Measurements from ENCODE around the gene ARMH4. TPM values are rescaled to one million over a fixed set of nuclear protein-coding genes. Genes with fewer than 3 reads are reported as not detected.

ARMH4 gene
- polyA plus RNA-seq, 1 donor from 2014 or later: 14.1 TPM

DNA sequence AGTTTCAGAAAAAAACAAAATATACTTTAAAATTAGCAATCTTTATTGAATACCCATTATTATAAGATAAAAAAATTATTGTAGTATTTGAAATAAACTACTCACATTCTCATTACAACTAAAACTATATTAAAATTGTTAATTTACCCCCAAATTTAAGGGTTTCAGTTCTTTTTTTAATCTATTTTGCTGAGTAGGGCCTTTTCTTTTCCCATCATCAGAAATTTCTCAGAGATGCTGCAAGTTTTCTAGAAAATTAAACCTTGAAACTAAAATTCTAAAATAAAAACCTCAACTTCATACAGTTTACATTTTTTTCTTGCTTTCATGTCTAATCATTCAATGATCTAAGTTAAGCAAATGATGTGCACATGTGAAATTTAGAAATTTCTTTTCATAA is 10.1 kb downstream of the ARMH4 start:
- no peaks in the 10 kb centered on the region for H3K9me2 ChIP-seq (ENCODE audit: insufficient read depth, low read length)
- H4K20me1 ChIP-seq (ENCODE audit: insufficient read depth): no peaks in the 10 kb centered on the region
- no peak overlapping the region for H3K27ac ChIP-seq (ENCODE audit: low read length)
- H3K4me2 ChIP-seq (ENCODE audit: low read length): no peak overlapping the region
- no peak overlapping the region for H3K4me3 ChIP-seq (ENCODE audit: low read length)
- no peak overlapping the region for H2AFZ ChIP-seq (ENCODE audit: low read depth, low read length)
- peaks cover 29% of the 10 kb centered on the region for H3K79me2 ChIP-seq (replicated peaks; ENCODE audit: insufficient read depth, low read length)
- no peak overlapping the region for H3K9ac ChIP-seq (ENCODE audit: low read length)
- TF ChIP-seq RAD21 (conservative IDR thresholded peaks at IDR 0.05) (no peak), TAF1 (IDR thresholded peaks at IDR 0.05; ENCODE audit: low read depth) (no peak), POLR2AphosphoS5 (IDR thresholded peaks at IDR 0.05) (no peak), EZH2 (IDR thresholded peaks at IDR 0.05; ENCODE audit: borderline replicate concordance, insufficient read depth, low read length, poor library complexity, severe bottlenecking) (no peak), MXI1 (conservative IDR thresholded peaks at IDR 0.05; ENCODE audit: poor library complexity, severe bottlenecking) (no peak)
- TF ChIP-seq, protein P1, sequence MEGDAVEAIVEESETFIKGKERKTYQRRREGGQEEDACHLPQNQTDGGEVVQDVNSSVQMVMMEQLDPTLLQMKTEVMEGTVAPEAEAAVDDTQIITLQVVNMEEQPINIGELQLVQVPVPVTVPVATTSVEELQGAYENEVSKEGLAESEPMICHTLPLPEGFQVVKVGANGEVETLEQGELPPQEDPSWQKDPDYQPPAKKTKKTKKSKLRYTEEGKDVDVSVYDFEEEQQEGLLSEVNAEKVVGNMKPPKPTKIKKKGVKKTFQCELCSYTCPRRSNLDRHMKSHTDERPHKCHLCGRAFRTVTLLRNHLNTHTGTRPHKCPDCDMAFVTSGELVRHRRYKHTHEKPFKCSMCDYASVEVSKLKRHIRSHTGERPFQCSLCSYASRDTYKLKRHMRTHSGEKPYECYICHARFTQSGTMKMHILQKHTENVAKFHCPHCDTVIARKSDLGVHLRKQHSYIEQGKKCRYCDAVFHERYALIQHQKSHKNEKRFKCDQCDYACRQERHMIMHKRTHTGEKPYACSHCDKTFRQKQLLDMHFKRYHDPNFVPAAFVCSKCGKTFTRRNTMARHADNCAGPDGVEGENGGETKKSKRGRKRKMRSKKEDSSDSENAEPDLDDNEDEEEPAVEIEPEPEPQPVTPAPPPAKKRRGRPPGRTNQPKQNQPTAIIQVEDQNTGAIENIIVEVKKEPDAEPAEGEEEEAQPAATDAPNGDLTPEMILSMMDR (IDR thresholded peaks at IDR 0.05; ENCODE audit: poor library complexity, severe bottlenecking): no peak
- TF ChIP-seq, protein P2, sequence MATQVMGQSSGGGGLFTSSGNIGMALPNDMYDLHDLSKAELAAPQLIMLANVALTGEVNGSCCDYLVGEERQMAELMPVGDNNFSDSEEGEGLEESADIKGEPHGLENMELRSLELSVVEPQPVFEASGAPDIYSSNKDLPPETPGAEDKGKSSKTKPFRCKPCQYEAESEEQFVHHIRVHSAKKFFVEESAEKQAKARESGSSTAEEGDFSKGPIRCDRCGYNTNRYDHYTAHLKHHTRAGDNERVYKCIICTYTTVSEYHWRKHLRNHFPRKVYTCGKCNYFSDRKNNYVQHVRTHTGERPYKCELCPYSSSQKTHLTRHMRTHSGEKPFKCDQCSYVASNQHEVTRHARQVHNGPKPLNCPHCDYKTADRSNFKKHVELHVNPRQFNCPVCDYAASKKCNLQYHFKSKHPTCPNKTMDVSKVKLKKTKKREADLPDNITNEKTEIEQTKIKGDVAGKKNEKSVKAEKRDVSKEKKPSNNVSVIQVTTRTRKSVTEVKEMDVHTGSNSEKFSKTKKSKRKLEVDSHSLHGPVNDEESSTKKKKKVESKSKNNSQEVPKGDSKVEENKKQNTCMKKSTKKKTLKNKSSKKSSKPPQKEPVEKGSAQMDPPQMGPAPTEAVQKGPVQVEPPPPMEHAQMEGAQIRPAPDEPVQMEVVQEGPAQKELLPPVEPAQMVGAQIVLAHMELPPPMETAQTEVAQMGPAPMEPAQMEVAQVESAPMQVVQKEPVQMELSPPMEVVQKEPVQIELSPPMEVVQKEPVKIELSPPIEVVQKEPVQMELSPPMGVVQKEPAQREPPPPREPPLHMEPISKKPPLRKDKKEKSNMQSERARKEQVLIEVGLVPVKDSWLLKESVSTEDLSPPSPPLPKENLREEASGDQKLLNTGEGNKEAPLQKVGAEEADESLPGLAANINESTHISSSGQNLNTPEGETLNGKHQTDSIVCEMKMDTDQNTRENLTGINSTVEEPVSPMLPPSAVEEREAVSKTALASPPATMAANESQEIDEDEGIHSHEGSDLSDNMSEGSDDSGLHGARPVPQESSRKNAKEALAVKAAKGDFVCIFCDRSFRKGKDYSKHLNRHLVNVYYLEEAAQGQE (IDR thresholded peaks at IDR 0.05; ENCODE audit: borderline replicate concordance): no peak
- peaks cover 7% of the 10 kb centered on the region for H3K36me3 ChIP-seq (ENCODE audit: insufficient read depth, low read length)
- no peaks in the 10 kb centered on the region for H3K9me3 ChIP-seq (ENCODE audit: low read length)
- no peaks in the 10 kb centered on the region for H3K27me3 ChIP-seq (ENCODE audit: insufficient read depth, low read depth, low read length)
- peaks cover 5% of the 10 kb centered on the region for H3F3A ChIP-seq (ENCODE audit: insufficient read depth, low read length, poor library complexity, severe bottlenecking)

DNA sequence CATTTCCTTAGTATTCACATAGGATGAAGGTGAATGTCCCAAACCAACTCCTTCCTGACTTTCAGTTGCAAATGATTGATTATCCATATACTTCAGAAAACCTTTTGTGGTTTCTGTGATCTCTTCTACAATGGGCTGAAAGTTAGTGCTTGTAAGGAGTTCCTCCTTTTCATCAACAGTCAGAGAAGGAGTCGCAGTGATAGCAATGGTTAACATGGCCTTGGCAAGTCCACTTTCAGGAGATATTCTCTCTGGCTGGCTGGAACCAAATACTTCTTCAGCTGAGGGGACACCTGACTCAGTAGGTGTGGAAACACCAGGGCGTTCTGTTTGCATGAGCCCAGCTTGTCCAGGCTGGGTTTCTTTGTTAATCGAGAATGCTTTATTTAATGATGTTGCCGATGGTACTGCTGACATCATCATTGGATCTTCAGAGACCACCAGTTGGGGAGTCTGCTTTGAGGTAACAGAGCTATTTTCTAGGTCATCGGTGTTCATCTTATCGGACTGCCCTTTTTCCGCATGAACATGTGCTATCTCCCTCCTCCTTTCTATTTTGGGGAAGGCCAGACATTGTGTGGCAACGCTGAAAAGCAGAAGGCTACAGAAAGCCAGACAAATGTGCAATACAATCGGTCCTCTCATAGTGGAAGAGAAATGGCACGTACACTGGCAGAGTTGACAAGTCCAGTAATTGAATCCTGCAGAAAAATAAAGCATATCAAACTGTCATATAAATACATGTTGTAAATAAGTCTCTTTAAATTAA is 13.1 kb downstream of the ARMH4 start:
- H3F3A ChIP-seq (ENCODE audit: insufficient read depth, low read length, poor library complexity, severe bottlenecking): no peaks in the 10 kb centered on the region
- H4K20me1 ChIP-seq (ENCODE audit: insufficient read depth): no peaks in the 10 kb centered on the region
- H3K9me3 ChIP-seq (ENCODE audit: low read length): no peaks in the 10 kb centered on the region
- no peaks in the 10 kb centered on the region for H3K27me3 ChIP-seq (ENCODE audit: insufficient read depth, low read depth, low read length)
- H3K9ac ChIP-seq (ENCODE audit: low read length): no peak overlapping the region
- TF ChIP-seq RAD21 (conservative IDR thresholded peaks at IDR 0.05) (no peak), TAF1 (IDR thresholded peaks at IDR 0.05; ENCODE audit: low read depth) (no peak), POLR2AphosphoS5 (IDR thresholded peaks at IDR 0.05) (no peak), SMC3 (conservative IDR thresholded peaks at IDR 0.05; ENCODE audit: poor library complexity) (no peak), EZH2 (IDR thresholded peaks at IDR 0.05; ENCODE audit: borderline replicate concordance, insufficient read depth, low read length, poor library complexity, severe bottlenecking) (no peak), MXI1 (conservative IDR thresholded peaks at IDR 0.05; ENCODE audit: poor library complexity, severe bottlenecking) (no peak), EP300 (conservative IDR thresholded peaks at IDR 0.05; ENCODE audit: poor library complexity, severe bottlenecking) (no peak)
- TF ChIP-seq, protein P1 (IDR thresholded peaks at IDR 0.05; ENCODE audit: poor library complexity, severe bottlenecking): no peak
- TF ChIP-seq, protein P2 (IDR thresholded peaks at IDR 0.05; ENCODE audit: borderline replicate concordance): no peak
- H3K27ac ChIP-seq (ENCODE audit: low read length): no peak overlapping the region
- no peaks in the 10 kb centered on the region for H3K9me2 ChIP-seq (ENCODE audit: insufficient read depth, low read length)
- peaks cover 23% of the 10 kb centered on the region for H3K79me2 ChIP-seq (replicated peaks; ENCODE audit: insufficient read depth, low read length)
- no peak overlapping the region for H3K4me3 ChIP-seq (ENCODE audit: low read length)
- H3K36me3 ChIP-seq (ENCODE audit: insufficient read depth, low read length): peaks cover 7% of the 10 kb centered on the region
- no peak overlapping the region for H2AFZ ChIP-seq (ENCODE audit: low read depth, low read length)
- no peak overlapping the region for H3K4me2 ChIP-seq (ENCODE audit: low read length)

All from neural cell (in vitro differentiated cells).